22Rv1 (cell line): ENCODE results near the gene CAPNS1.

Experiments used
- H3K27ac ChIP-seq: fragments of 450-650 bp; 2 replicates; pipeline ENCODE4 v1.5.1; 2017
- ZFX ChIP-seq: fragments of 450-650 bp; IDR thresholded peaks from 2 replicates; pipeline ENCODE4 v1.6.1; 2017; ENCODE audit warnings: antibody characterized with exemption, borderline replicate concordance
- TF ChIP-seq, protein P1 (sequence below): fragments of 450-650 bp; IDR thresholded peaks from 2 replicates; pipeline ENCODE4 v1.5.1; 2017; ENCODE audit warnings: mild to moderate bottlenecking

Gene CAPNS1

GRCh38 chr19:36114721-36115452 lies 25.0 kb upstream of the CAPNS1 start, which contains the start of gene POLR2I:
TSS of gene POLR2I (minus strand) at chr19:36114875. CDS start at chr19:36114856, 19 bp downstream.
- TF ChIP-seq, protein P1, sequence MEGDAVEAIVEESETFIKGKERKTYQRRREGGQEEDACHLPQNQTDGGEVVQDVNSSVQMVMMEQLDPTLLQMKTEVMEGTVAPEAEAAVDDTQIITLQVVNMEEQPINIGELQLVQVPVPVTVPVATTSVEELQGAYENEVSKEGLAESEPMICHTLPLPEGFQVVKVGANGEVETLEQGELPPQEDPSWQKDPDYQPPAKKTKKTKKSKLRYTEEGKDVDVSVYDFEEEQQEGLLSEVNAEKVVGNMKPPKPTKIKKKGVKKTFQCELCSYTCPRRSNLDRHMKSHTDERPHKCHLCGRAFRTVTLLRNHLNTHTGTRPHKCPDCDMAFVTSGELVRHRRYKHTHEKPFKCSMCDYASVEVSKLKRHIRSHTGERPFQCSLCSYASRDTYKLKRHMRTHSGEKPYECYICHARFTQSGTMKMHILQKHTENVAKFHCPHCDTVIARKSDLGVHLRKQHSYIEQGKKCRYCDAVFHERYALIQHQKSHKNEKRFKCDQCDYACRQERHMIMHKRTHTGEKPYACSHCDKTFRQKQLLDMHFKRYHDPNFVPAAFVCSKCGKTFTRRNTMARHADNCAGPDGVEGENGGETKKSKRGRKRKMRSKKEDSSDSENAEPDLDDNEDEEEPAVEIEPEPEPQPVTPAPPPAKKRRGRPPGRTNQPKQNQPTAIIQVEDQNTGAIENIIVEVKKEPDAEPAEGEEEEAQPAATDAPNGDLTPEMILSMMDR, result no peak
- TF ChIP-seq ZFX, result no peak

DNA sequence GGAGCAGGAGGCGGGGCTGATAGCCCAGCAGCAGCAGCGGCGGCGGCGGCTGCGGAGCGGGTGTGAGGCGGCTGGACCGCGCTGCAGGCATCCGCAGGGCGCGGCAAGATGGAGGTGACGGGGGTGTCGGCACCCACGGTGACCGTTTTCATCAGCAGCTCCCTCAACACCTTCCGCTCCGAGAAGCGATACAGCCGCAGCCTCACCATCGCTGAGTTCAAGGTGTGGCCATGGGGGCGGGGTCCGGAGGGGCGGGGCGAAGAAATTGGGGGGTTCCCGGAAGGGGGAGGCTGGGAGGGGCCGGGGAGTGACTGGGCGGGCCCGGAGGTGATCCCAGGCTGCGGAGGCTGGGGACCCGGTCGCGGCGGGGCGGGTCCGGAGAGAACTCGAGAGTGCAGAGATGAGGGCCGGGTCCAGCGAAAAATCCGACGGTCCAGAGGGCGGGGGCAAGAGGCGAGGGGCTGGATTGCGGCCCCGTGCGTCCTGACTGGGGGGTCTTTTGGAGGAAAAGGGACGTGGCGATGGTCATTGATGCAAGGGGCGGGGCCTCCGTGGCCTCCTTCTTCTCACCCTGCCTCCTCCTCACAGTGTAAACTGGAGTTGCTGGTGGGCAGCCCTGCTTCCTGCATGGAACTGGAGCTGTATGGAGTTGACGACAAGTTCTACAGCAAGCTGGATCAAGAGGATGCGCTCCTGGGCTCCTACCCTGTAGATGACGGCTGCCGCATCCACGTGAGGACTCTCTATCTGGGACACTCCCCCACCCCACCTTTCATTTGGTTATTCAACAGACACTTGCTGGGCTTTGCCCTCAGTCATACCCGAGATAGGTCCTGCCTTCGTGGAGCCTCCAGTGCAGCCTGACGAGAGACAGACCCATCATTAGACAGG lies 24.2 kb upstream of the CAPNS1 start, which contains the start of gene TBCB:
TBCB (plus strand) TSS at position 16 of the 891 bp plus-strand sequence; CDS start at position 109, 93 bp downstream.
- TF ChIP-seq, protein P1, result no peak
- no peak for TF ChIP-seq ZFX
- H3K27ac ChIP-seq, result peak within 1 kb of the TSS; percentile 86

More at GRCh38 chr19:36114721-36115452, 25.0 kb upstream of the CAPNS1 start, which contains the start of gene POLR2I:
- H3K27ac ChIP-seq, result peak within 1 kb of the TSS; percentile 86

DNA sequence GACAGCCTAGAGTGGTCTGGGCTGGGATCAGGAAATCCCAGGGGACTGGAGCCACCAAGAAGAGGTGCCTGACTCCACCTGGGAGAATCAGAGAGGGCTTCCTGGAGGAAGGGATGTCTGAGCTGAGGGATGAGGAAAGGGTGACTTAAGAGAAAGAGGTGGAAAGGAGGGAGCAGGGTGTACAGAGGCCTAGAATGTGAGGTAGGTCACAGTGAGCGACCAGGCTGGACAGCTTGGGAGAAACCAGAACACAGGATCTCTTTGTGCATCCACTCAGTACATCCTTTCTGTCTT lies 23.6 kb upstream of the CAPNS1 start:
- H3K27ac ChIP-seq, result peak overlapping the region; percentile 86
- TF ChIP-seq, protein P1, result no peak
- no peak for TF ChIP-seq ZFX

GRCh38 chr19:36120092-36120983 lies 19.5 kb upstream of the CAPNS1 start:
- no peak for TF ChIP-seq ZFX
- TF ChIP-seq, protein P1, result no peak
- no peak overlapping the region for H3K27ac ChIP-seq

DNA sequence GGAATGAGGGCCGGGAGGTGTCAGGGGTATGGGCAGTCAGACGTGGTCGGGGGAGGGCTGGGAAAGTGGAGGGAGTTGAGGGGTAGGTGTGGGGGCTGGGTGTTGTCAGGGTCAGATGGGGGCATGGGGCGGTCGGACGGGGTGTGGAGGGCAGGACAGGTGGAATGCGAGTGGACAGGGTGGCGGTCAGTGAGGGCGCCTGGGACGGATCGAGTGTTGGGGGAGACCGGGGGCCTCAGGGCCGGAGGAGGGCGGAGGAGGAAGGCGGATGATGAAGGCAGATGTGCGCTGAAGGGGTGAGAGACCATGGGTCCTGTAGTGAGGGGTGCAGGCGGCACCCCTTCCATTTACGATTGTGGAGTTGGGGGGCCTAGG lies 18.9 kb upstream of the CAPNS1 start:
- TF ChIP-seq, protein P1, result no peak
- no peak overlapping the region for H3K27ac ChIP-seq

DNA sequence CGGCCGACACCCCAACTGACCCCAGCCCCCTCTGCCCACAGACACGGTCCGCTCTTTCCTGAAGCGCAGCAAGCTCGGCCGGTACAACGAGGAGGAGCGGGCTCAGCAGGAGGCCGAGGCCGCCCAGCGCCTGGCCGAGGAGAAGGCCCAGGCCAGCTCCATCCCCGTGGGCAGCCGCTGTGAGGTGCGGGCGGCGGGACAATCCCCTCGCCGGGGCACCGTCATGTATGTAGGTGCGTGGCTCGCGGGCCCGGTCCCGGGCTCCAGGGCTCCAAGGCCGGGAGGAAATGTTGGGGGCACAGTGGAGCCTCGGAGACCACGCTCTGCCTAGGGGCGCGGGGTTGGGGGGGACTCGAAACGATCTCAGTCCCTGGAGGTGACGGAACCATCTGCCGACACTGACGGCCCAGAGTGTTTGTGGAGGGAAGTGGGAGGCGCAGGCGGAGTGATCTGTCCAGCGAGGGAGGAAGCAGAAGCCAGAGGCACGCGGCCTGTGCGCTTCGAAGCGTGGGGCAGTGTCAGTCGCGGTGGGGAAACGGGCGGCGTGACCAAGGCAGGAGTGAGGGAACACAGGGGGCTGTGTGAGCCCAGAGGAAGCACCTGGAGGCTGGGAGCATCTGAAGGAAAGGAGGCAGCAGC lies 18.3 kb upstream of the CAPNS1 start:
- no peak overlapping the region for H3K27ac ChIP-seq
- TF ChIP-seq, protein P1, result no peak
- TF ChIP-seq ZFX, result no peak
